ENCODE measurements around the gene DIRAS3.
"Not testable (repeated sequence)": the region's sequence is repeated elsewhere in the genome, so short reads cannot be mapped to it uniquely, and the experiment has no call there.

Gene DIRAS3

GRCh38 chr1:68016381-68016780 is 34.0 kb downstream of the DIRAS3 start:
- DNase-seq = no peak

- no peak for DNase-seq
Observed at GRCh38 chr1:68015971-68016370, 34.5 kb downstream of the DIRAS3 start.

GRCh38 chr1:68015369-68015768 is 35.1 kb downstream of the DIRAS3 start:
- no peak for DNase-seq

GRCh38 chr1:68013351-68013750 is 37.1 kb downstream of the DIRAS3 start:
- DNase-seq = no peak

GRCh38 chr1:68011657-68012375 is 38.6 kb downstream of the DIRAS3 start:
- DNase-seq = no peak

GRCh38 chr1:68010543-68010942 is 39.9 kb downstream of the DIRAS3 start:
- no peak for DNase-seq

GRCh38 chr1:68010090-68010489 is 40.3 kb downstream of the DIRAS3 start:
- no peak for DNase-seq

GRCh38 chr1:68003626-68004025 is 46.8 kb downstream of the DIRAS3 start:
- DNase-seq = not testable (repeated sequence)

GRCh38 chr1:68000191-68000590 is 50.2 kb downstream of the DIRAS3 start:
- DNase-seq = no peak

GRCh38 chr1:67997746-67998145 is 52.7 kb downstream of the DIRAS3 start:
- DNase-seq = no peak

Measured in left hindlimb (tissue), 1 donor.